B cell (primary cell): ENCODE measurements around the gene BRAP.

Experiments used
- EZH2 ChIP-seq: IDR thresholded peaks from 2 replicates; pipeline ENCODE4 v1.6.1; 2012; ENCODE audit warnings: borderline replicate concordance, low read depth, mild to moderate bottlenecking, moderate library complexity, low read length; ENCODE audit not compliant: insufficient read depth, poor library complexity, severe bottlenecking
- TF ChIP-seq, protein P1 (sequence below): fragments of 200-600 bp; IDR thresholded peaks from one replicate; pipeline ENCODE4 v1.8.0; 2022; ENCODE audit warnings: antibody characterized with exemption, mild to moderate bottlenecking

DNA sequence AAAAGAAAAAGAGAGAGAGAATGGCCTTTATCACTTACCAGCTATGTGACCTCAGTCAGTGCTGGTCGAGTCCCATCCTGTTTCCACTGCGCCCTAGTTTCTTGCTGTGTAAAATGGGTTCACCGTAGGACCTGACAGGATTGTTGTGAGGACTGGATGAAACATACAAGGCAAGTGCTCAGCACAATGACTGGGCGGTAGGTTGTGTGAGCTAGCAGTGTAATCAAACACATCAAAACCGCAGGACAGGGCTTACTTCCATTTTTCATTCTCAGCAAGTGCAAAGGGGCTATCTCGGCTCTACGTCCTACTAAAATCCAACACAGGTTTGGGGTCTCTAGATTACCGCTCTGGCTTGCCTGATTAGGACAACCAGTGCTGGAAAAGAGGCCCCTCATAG lies 50.2 kb downstream of the BRAP start:
- no peak for TF ChIP-seq EZH2
- TF ChIP-seq, protein P1, sequence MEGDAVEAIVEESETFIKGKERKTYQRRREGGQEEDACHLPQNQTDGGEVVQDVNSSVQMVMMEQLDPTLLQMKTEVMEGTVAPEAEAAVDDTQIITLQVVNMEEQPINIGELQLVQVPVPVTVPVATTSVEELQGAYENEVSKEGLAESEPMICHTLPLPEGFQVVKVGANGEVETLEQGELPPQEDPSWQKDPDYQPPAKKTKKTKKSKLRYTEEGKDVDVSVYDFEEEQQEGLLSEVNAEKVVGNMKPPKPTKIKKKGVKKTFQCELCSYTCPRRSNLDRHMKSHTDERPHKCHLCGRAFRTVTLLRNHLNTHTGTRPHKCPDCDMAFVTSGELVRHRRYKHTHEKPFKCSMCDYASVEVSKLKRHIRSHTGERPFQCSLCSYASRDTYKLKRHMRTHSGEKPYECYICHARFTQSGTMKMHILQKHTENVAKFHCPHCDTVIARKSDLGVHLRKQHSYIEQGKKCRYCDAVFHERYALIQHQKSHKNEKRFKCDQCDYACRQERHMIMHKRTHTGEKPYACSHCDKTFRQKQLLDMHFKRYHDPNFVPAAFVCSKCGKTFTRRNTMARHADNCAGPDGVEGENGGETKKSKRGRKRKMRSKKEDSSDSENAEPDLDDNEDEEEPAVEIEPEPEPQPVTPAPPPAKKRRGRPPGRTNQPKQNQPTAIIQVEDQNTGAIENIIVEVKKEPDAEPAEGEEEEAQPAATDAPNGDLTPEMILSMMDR, result no peak
